IMR-90 (cell line): Measurements from ENCODE around the gene EPHB6. TPM values are rescaled to one million over a fixed set of nuclear protein-coding genes. Genes with fewer than 3 reads are reported as not detected.

ENCODE experiments used
- ATAC-seq: fragments of 200-7000 bp; cut with Tn5 transposase; 2 replicates; pipeline ENCODE4 v1.9.1; 2020; ENCODE audit warnings: low read depth, mild to moderate bottlenecking, moderate library complexity
- BruUV-seq: library from RNA; stranded (reverse); fragments of 400-500 nt; replicated peaks from 2 replicates; lab custom pipeline; 2021; lab: Mats Ljungman, UMichigan
- CTCF ChIA-PET: fragments of 300-600 bp; formaldehyde crosslinking; extraction: SDS; loops from one replicate; lab custom pipeline; 2021; ENCODE audit warnings: antibody characterized with exemption; lab: Yijun Ruan, JAX
- POLR2A ChIA-PET: fragments of 300-600 bp; sonication (Branson Sonifier 250); formaldehyde crosslinking; loops from one replicate; lab custom pipeline; 2022; ENCODE audit warnings: antibody characterized with exemption; ENCODE audit not compliant: unreplicated experiment; lab: Charles Lee
- DNase-seq: peaks from one replicate; pipeline ENCODE4 v3.0.0; 2013
- H2AFZ ChIP-seq: replicated peaks from 2 replicates; pipeline ENCODE3; 2013; ENCODE audit warnings: low read length, mild to moderate bottlenecking; ENCODE audit not compliant: poor library complexity
- H2AK5ac ChIP-seq: 2 replicates; pipeline ENCODE4 v1.6.1; 2013; ENCODE audit warnings: low read depth, low read length, inconsistent platforms
- H2AK9ac ChIP-seq: replicated peaks from 2 replicates; pipeline ENCODE3; 2013; ENCODE audit warnings: mild to moderate bottlenecking, low read depth, low read length, moderate library complexity; ENCODE audit not compliant: poor library complexity
- H2BK120ac ChIP-seq: 2 replicates; pipeline ENCODE4 v1.6.1; 2013; ENCODE audit warnings: low read depth, low read length, inconsistent platforms
- H2BK15ac ChIP-seq: 3 replicates; pipeline ENCODE4 v1.6.1; 2013; ENCODE audit warnings: low read depth, low read length, inconsistent platforms
- H2BK20ac ChIP-seq: 2 replicates; pipeline ENCODE4 v1.6.1; 2013; ENCODE audit warnings: low read depth, mild to moderate bottlenecking, inconsistent platforms, low read length, moderate library complexity
- H2BK5ac ChIP-seq: 2 replicates; pipeline ENCODE4 v1.6.1; 2013; ENCODE audit warnings: mild to moderate bottlenecking, low read depth, low read length, inconsistent platforms; ENCODE audit not compliant: poor library complexity, severe bottlenecking
- H3K14ac ChIP-seq: replicated peaks from 2 replicates; pipeline ENCODE4 v1.6.1; 2013; ENCODE audit warnings: low read depth, low read length, inconsistent platforms
- H3K18ac ChIP-seq: 2 replicates; pipeline ENCODE4 v1.6.1; 2013; ENCODE audit warnings: low read depth, low read length, control low read depth
- H3K23ac ChIP-seq: 2 replicates; pipeline ENCODE4 v1.6.1; 2013; ENCODE audit warnings: low read depth, low read length, inconsistent platforms
- H3K27ac ChIP-seq: 2 replicates; pipeline ENCODE4 v1.5.1; 2013; ENCODE audit warnings: mild to moderate bottlenecking, control low read depth, low read length; ENCODE audit not compliant: insufficient read depth
- H3K27me3 ChIP-seq: 2 replicates; pipeline ENCODE4 v1.6.1; 2013; ENCODE audit warnings: low read length; ENCODE audit not compliant: control insufficient read depth, insufficient read depth
- H3K36me3 ChIP-seq: 2 replicates; pipeline ENCODE4 v1.6.1; 2013; ENCODE audit warnings: low read length, mixed read lengths; ENCODE audit not compliant: control insufficient read depth, insufficient read depth
- H3K4ac ChIP-seq: 2 replicates; pipeline ENCODE4 v1.6.1; 2013; ENCODE audit warnings: low read depth, low read length, inconsistent platforms
- H3K4me1 ChIP-seq: 2 replicates; pipeline ENCODE4 v1.6.1; 2013; ENCODE audit warnings: low read length, mixed read lengths; ENCODE audit not compliant: control insufficient read depth, insufficient read depth
- H3K4me2 ChIP-seq: 2 replicates; pipeline ENCODE4 v1.6.1; 2013; ENCODE audit warnings: low read depth, mild to moderate bottlenecking, control low read depth, low read length, moderate library complexity
- H3K4me3 ChIP-seq: 2 replicates; pipeline ENCODE4 v1.5.1; 2013; ENCODE audit warnings: low read depth, mild to moderate bottlenecking, control low read depth, low read length, moderate library complexity; ENCODE audit not compliant: insufficient read depth
- H3K56ac ChIP-seq: 2 replicates; pipeline ENCODE4 v1.6.1; 2013; ENCODE audit warnings: low read length, inconsistent platforms; ENCODE audit not compliant: insufficient read depth; ENCODE audit errors: extremely low read depth
- H3K79me1 ChIP-seq, 2 experiments: 2 replicates each; pipeline ENCODE4 v1.6.1; 2013; ENCODE audit warnings: low read length in 2 of 2, inconsistent platforms in 1 of 2, low read depth in 1 of 2
- H3K9ac ChIP-seq: 2 replicates; pipeline ENCODE4 v1.6.1; 2013; ENCODE audit warnings: low read depth, low read length, control low read depth
- H3K9me1 ChIP-seq: 2 replicates; pipeline ENCODE4 v1.6.1; 2013; ENCODE audit warnings: low read length, inconsistent platforms; ENCODE audit not compliant: insufficient read depth
- H3K9me3 ChIP-seq: 2 replicates; pipeline ENCODE4 v1.6.1; 2013; ENCODE audit warnings: low read length; ENCODE audit not compliant: control insufficient read depth, insufficient read depth
- H4K20me1 ChIP-seq: 2 replicates; pipeline ENCODE4 v1.6.1; 2013; ENCODE audit warnings: low read length, inconsistent platforms; ENCODE audit not compliant: insufficient read depth
- H4K5ac ChIP-seq: 2 replicates; pipeline ENCODE4 v1.6.1; 2013; ENCODE audit warnings: mild to moderate bottlenecking, low read depth, low read length, control low read depth
- H4K8ac ChIP-seq, 2 experiments: 2 replicates each; pipeline ENCODE4 v1.6.1; 2013; ENCODE audit warnings: low read depth in 2 of 2, low read length in 2 of 2, control low read depth in 1 of 2, inconsistent platforms in 1 of 2
- H4K91ac ChIP-seq: 2 replicates; pipeline ENCODE4 v1.6.1; 2013; ENCODE audit warnings: low read depth, low read length, inconsistent platforms; ENCODE audit not compliant: insufficient read depth
- BHLHE40 ChIP-seq: fragments of 150-350 bp; IDR thresholded peaks from 2 replicates; pipeline ENCODE4 v1.6.1; 2016; ENCODE audit warnings: mild to moderate bottlenecking, low read depth, low read length
- CEBPB ChIP-seq: IDR thresholded peaks from 2 replicates; pipeline ENCODE4 v1.6.1; 2012; ENCODE audit warnings: low read depth, low read length, improper control_type of control experiment
- CHD1 ChIP-seq: IDR thresholded peaks from 2 replicates; pipeline ENCODE4 v1.6.1; 2012; ENCODE audit warnings: low read depth, low read length, improper control_type of control experiment
- CTCF ChIP-seq: conservative IDR thresholded peaks from 2 replicates; pipeline ENCODE4 v1.5.1; 2012; ENCODE audit warnings: mild to moderate bottlenecking, low read depth, low read length, improper control_type of control experiment
- ELK1 ChIP-seq: fragments of 150-350 bp; IDR thresholded peaks from 2 replicates; pipeline ENCODE4 v1.6.1; 2016; ENCODE audit warnings: low read depth, mild to moderate bottlenecking, low read length, moderate library complexity, borderline replicate concordance
- FOS ChIP-seq: fragments of 150-350 bp; IDR thresholded peaks from 2 replicates; pipeline ENCODE4 v1.6.1; 2016; ENCODE audit warnings: low read depth, low read length
- MAFK ChIP-seq: IDR thresholded peaks from 2 replicates; pipeline ENCODE4 v1.6.1; 2012; ENCODE audit warnings: low read depth, low read length, improper control_type of control experiment
- MAZ ChIP-seq: IDR thresholded peaks from 2 replicates; pipeline ENCODE4 v1.6.1; 2012; ENCODE audit warnings: low read depth, mild to moderate bottlenecking, low read length, improper control_type of control experiment, moderate library complexity, borderline replicate concordance
- MXI1 ChIP-seq: IDR thresholded peaks from 2 replicates; pipeline ENCODE4 v1.6.1; 2012; ENCODE audit warnings: low read depth, mild to moderate bottlenecking, low read length, moderate library complexity, borderline replicate concordance
- NFE2L2 ChIP-seq: fragments of 150-350 bp; IDR thresholded peaks from 2 replicates; pipeline ENCODE4 v1.6.1; 2016; ENCODE audit warnings: low read depth, mild to moderate bottlenecking, low read length
- POLR2A ChIP-seq: IDR thresholded peaks from 2 replicates; pipeline ENCODE4 v1.6.1; 2012; ENCODE audit warnings: mild to moderate bottlenecking, low read depth, low read length
- RAD21 ChIP-seq: IDR thresholded peaks from 2 replicates; pipeline ENCODE4 v1.6.1; 2012; ENCODE audit warnings: low read length, improper control_type of control experiment
- RCOR1 ChIP-seq: IDR thresholded peaks from 2 replicates; pipeline ENCODE4 v1.6.1; 2012; ENCODE audit warnings: mild to moderate bottlenecking, low read length, improper control_type of control experiment; ENCODE audit not compliant: insufficient replicate concordance
- RFX5 ChIP-seq: IDR thresholded peaks from 2 replicates; pipeline ENCODE4 v1.8.0; 2012; ENCODE audit warnings: low read depth, mild to moderate bottlenecking, low read length, moderate library complexity
- SMC3 ChIP-seq: fragments of 150-350 bp; IDR thresholded peaks from 2 replicates; pipeline ENCODE4 v1.6.1; 2016; ENCODE audit warnings: low read depth, mild to moderate bottlenecking, antibody characterized with exemption, low read length, moderate library complexity
- USF2 ChIP-seq: fragments of 150-350 bp; IDR thresholded peaks from 2 replicates; pipeline ENCODE4 v1.6.1; 2017; ENCODE audit warnings: mild to moderate bottlenecking, antibody characterized with exemption, low read length, low read depth
- WGBS, 2 experiments: methylation state at CpG; one replicate each; pipeline versions ENCODE4 v1.1.5 to v1.1.7; 2013; ENCODE audit warnings: missing lambda C conversion rate in 2 of 2; ENCODE audit not compliant: insufficient read length in 1 of 2; ENCODE audit errors: extremely low coverage in 2 of 2; 5-methylcytosine and 5-hydroxymethylcytosine counted together
- dilution Hi-C: fragments of 300-500 bp; cut with HindIII; formaldehyde crosslinking; loops from one replicate; pipeline ENCODE4 v1.14.3; 2018; ENCODE audit warnings: low sequenced_read_pairs; ENCODE audit not compliant: unreplicated experiment
- in situ Hi-C: fragments of 300-500 bp; cut with MboI; formaldehyde crosslinking; loops from 3 replicates; pipeline ENCODE4 v1.14.3; 2019; ENCODE audit warnings: low sequenced_read_pairs, inconsistent platforms, mixed read lengths
- intact Hi-C: fragments of 100-400 bp; cut with micrococcal nuclease; formaldehyde crosslinking; loops from 2 replicates; pipeline ENCODE4 v1.10.0; 2022
- polyA plus RNA-seq, 3 experiments: library from polyadenylated mRNA; depleted of rRNA; stranded (reverse); fragments of >200 nt; gene quantifications; 2 replicates each; pipeline ENCODE4 v1.2.3, GENCODE V29; 2012; ENCODE audit warnings: low replicate concordance in 1 of 3
- total RNA-seq: library from RNA; depleted of rRNA; stranded (reverse); fragments of >200 nt; gene quantifications from 2 replicates; pipeline ENCODE4 v1.2.3, GENCODE V29; 2012

EPHB6 gene
- total and polyA plus RNA-seq, 2 of the 4 experiments (the other 2 are of a cell fraction): under 0.01 to 0.60 TPM

GRCh38 chr7:142815134-142815533 lies 39.7 kb upstream of the EPHB6 start:
- TF ChIP-seq USF2 (no peak), MAZ (no peak), RCOR1 (no peak), ELK1 (no peak), RAD21 (no peak), POLR2A (no peak), BHLHE40 (no peak), MXI1 (no peak), FOS (no peak), SMC3 (no peak), CHD1 (no peak), CTCF (no peak), NFE2L2 (no peak), CEBPB (no peak), RFX5 (no peak), MAFK (no peak)
- H4K91ac ChIP-seq: no peak overlapping the region
- no peak for DNase-seq
- no peak overlapping the region for H2AK5ac ChIP-seq
- ATAC-seq: no peak
- H3K4me1 ChIP-seq: no peaks in the 10 kb centered on the region
- no peak overlapping the region for H3K4ac ChIP-seq
- H2BK5ac ChIP-seq: no peak overlapping the region
- H3K27ac ChIP-seq: no peak overlapping the region
- ChIA-PET POLR2A (no interaction called here), CTCF (no interaction called here)
- no peak overlapping the region for H2BK20ac ChIP-seq
- intact Hi-C loops: no loop called here
- H4K20me1 ChIP-seq: no peaks in the 10 kb centered on the region
- dilution Hi-C loops: no loop called here
- H3K9me1 ChIP-seq: no peaks in the 10 kb centered on the region
- no peaks in the 10 kb centered on the region for H3K36me3 ChIP-seq
- H3K23ac ChIP-seq: no peak overlapping the region
- no peak overlapping the region for H2BK120ac ChIP-seq
- no peaks in the 10 kb centered on the region for H3K9me3 ChIP-seq
- in situ Hi-C loops: no loop called here
- H4K8ac ChIP-seq: no peak overlapping the region
- no peak overlapping the region for H3K14ac ChIP-seq
- H2AFZ ChIP-seq: no peak overlapping the region
- no peak overlapping the region for H3K4me2 ChIP-seq
- peaks cover 4% of the 10 kb centered on the region for H3K27me3 ChIP-seq
- no peak overlapping the region for H3K9ac ChIP-seq
- no peak overlapping the region for H3K56ac ChIP-seq
- no peaks in the 10 kb centered on the region for H3K79me1 ChIP-seq
- H3K4me3 ChIP-seq: no peak overlapping the region
- WGBS, 2 experiments: no CpG with 5 or more reads among the region's 3 CpGs
- no peak overlapping the region for H3K18ac ChIP-seq
- no peak overlapping the region for H2AK9ac ChIP-seq
- H4K5ac ChIP-seq: no peak overlapping the region
- BruUV-seq: no TSS peak
- no peak overlapping the region for H2BK15ac ChIP-seq
